ENCODE results near the gene FAAP20.

Gene FAAP20

GRCh38 chr1:2180297-2181245 is 14.0 kb downstream of the FAAP20 start:
- H3K4me3 ChIP-seq (ENCODE audit: low read depth, low read length) = no peak overlapping the region
- no peak for TF ChIP-seq CTCF (IDR thresholded peaks at IDR 0.05; ENCODE audit: insufficient read depth, low read depth, low read length, missing control alignments)
- DNase-seq (ENCODE audit: low read depth) = no peak

- DNase-seq (ENCODE audit: low read depth) = no peak
- H3K4me3 ChIP-seq (ENCODE audit: low read depth, low read length) = no peak overlapping the region
- no peak for TF ChIP-seq CTCF (IDR thresholded peaks at IDR 0.05; ENCODE audit: insufficient read depth, low read depth, low read length, missing control alignments)
Observed at GRCh38 chr1:2179283-2180013, 15.1 kb downstream of the FAAP20 start.

- no peak for TF ChIP-seq CTCF (IDR thresholded peaks at IDR 0.05; ENCODE audit: insufficient read depth, low read depth, low read length, missing control alignments)
- H3K4me3 ChIP-seq (ENCODE audit: low read depth, low read length) = no peak overlapping the region
Observed at GRCh38 chr1:2178875-2179274, 15.7 kb downstream of the FAAP20 start.

DNA sequence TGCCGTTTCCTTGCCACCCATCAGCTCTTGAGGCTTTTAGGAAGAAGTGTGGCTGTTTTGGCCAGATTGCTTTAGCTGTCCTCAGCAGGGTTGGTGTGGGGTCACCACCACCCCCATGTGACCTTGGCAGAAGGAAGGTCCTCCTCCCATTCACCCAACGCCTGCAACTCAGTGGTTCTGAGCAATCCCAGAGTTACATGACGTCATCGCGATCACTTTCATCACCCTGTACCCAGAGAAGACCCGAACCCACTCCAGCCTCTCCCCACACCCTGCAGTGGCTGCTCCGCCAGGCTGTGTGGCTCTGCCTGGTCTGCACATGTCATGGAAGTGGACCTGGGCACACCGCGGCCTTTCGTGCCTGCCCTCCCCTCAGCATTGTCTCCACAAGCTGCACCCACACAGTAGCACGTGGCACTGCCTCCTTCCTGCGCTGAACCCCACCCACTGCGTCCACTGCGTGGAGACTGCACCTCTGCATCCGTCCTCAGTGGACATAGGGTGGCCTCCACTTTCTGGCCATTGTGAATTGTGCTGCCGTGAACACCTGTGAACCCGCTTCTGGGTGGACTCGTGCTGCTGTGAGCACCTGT is 16.5 kb downstream of the FAAP20 start:
- H3K4me3 ChIP-seq (ENCODE audit: low read depth, low read length) = no peak overlapping the region
- DNase-seq (ENCODE audit: low read depth) = no peak
- no peak for TF ChIP-seq CTCF (IDR thresholded peaks at IDR 0.05; ENCODE audit: insufficient read depth, low read depth, low read length, missing control alignments)

More at GRCh38 chr1:2178875-2179274, 15.7 kb downstream of the FAAP20 start:
- no peak for DNase-seq (ENCODE audit: low read depth)

GRCh38 chr1:2177541-2177940 is 17.0 kb downstream of the FAAP20 start:
- no peak overlapping the region for H3K4me3 ChIP-seq (ENCODE audit: low read depth, low read length)
- no peak for TF ChIP-seq CTCF (IDR thresholded peaks at IDR 0.05; ENCODE audit: insufficient read depth, low read depth, low read length, missing control alignments)
- no peak for DNase-seq (ENCODE audit: low read depth)

GRCh38 chr1:2176615-2177014 is 18.0 kb downstream of the FAAP20 start:
- no peak for DNase-seq (ENCODE audit: low read depth)
- no peak overlapping the region for H3K4me3 ChIP-seq (ENCODE audit: low read depth, low read length)
- TF ChIP-seq CTCF (IDR thresholded peaks at IDR 0.05; ENCODE audit: insufficient read depth, low read depth, low read length, missing control alignments) = no peak

All from GM12865 (cell line).